Left lung (tissue), 10 donors: ENCODE data around the gene AKT3. TPM values are rescaled to one million over a fixed set of nuclear protein-coding genes. Genes with fewer than 3 reads are reported as not detected.

ENCODE experiments used
- ATAC-seq: fragments of 200-7000 bp; cut with Tn5 transposase; one replicate; pipeline ENCODE4 v1.9.1; 2020; ENCODE audit warnings: moderate library complexity
- DNase-seq, 4 donors: peaks; one replicate each; pipeline ENCODE4 v3.0.0-alpha.2; 2013 to 2020
- H3K27ac ChIP-seq, 2 donors: fragments of 200-600 bp; sonication (generic) in 1 of 2; one replicate each; pipeline versions ENCODE4 v1.5.0 to v1.8.0; 2020 to 2021
- H3K27me3 ChIP-seq, 2 donors: fragments of 200-600 bp; sonication (generic) in 1 of 2; one replicate each; pipeline versions ENCODE4 v1.5.0 to v1.8.0; 2020 to 2021
- H3K36me3 ChIP-seq, 2 donors: fragments of 200-600 bp; sonication (generic) in 1 of 2; one replicate each; pipeline versions ENCODE4 v1.5.0 to v1.8.0; 2020 to 2021
- H3K4me1 ChIP-seq, 2 donors: fragments of 200-600 bp; one replicate each; pipeline ENCODE4 v1.8.0; 2021
- H3K4me3 ChIP-seq, 2 donors: fragments of 200-600 bp; sonication (generic) in 1 of 2; one replicate each; pipeline versions ENCODE4 v1.5.0 to v1.8.0; 2020 to 2021; ENCODE audit warnings: mild to moderate bottlenecking in 1 of 2
- H3K9me3 ChIP-seq, 2 donors: fragments of 200-600 bp; sonication (generic) in 1 of 2; one replicate each; pipeline versions ENCODE4 v1.5.0 to v1.8.0; 2020 to 2021
- intact Hi-C, 2 donors: fragments of 100-400 bp; cut with DNase I; formaldehyde crosslinking; loops; one replicate each; pipeline versions ENCODE4 v1.11.2 to v1.14.2; 2022
- polyA plus RNA-seq, 6 donors: library from polyadenylated mRNA; unstranded; fragments of 120-200 nt; gene quantifications; one replicate each; pipeline ENCODE4 v1.2.1, GENCODE V29; 2013; ENCODE audit not compliant: insufficient read length in 6 of 6
- total RNA-seq, 2 donors: library from RNA; stranded (reverse); fragmentation: NEBNext Ultra II Directional; extraction: Animal tissue kit (Norgen Biotek cat#: 25700); gene quantifications; one replicate each; pipeline ENCODE4 v1.2.1, GENCODE V29; 2021
- TF ChIP-seq, protein P1 (sequence below), 2 donors: fragments of 200-600 bp; sonication (generic) in 1 of 2; IDR thresholded peaks; one replicate each; pipeline versions ENCODE4 v1.5.0 to v1.8.0; 2021; ENCODE audit warnings: antibody characterized with exemption in 2 of 2
- donor health status: DM: no; HTN: yes; CAD: no.
- donor health status: DM: no; HTN: no; CAD: no.

AKT3 gene
- total and polyA plus RNA-seq, 8 donors = 24.1 to 44.9 (median 29.4) TPM

DNA sequence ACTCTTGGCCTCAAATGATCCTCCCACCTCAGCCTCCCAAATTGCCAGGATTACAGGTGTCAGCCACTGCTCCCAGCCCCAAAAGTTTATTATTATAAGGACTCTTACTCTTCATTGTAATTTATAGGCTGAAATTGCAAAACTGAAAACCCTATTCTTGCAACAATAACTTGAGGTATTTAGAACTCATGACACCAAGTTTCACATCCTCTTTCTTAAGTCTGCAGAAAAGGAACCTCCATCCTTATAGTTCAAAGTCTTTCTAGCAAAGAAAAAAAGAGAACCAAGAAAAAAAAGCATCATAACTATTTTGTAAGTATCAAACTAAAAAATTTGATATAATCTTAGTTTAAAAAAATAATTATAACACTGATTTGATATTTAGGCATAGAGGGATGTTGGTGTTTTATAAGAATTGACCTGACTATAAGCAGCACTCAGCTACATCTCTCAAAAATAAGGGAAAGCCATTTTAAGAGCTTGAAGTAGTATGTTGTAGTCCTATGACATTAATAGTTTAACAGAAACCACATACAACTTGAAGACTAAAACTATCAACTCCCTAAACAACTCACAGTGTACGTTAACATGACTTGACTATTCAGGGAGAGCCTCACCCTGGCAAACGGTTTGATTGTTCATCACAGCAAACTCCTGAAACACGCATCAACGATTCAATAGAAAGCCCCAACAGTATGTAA lies 122.4 kb downstream of the AKT3 start:
- Histone ChIP-seq H3K4me1 (peaks cover 0 to 48% of the 10 kb centered on the region in 2 donors), H3K27ac (peak overlapping the region; percentile 10 to 85), H3K4me3 (no peak overlapping the region), H3K27me3 (no peaks in the 10 kb centered on the region), H3K9me3 (peaks cover 0 to 2% of the 10 kb centered on the region in 2 donors), H3K36me3 (no peaks in the 10 kb centered on the region)
- TF ChIP-seq, protein P1, sequence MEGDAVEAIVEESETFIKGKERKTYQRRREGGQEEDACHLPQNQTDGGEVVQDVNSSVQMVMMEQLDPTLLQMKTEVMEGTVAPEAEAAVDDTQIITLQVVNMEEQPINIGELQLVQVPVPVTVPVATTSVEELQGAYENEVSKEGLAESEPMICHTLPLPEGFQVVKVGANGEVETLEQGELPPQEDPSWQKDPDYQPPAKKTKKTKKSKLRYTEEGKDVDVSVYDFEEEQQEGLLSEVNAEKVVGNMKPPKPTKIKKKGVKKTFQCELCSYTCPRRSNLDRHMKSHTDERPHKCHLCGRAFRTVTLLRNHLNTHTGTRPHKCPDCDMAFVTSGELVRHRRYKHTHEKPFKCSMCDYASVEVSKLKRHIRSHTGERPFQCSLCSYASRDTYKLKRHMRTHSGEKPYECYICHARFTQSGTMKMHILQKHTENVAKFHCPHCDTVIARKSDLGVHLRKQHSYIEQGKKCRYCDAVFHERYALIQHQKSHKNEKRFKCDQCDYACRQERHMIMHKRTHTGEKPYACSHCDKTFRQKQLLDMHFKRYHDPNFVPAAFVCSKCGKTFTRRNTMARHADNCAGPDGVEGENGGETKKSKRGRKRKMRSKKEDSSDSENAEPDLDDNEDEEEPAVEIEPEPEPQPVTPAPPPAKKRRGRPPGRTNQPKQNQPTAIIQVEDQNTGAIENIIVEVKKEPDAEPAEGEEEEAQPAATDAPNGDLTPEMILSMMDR (IDR thresholded peaks at IDR 0.05) = no peak
- intact Hi-C loops = no loop called here
- ATAC-seq = peak; percentile 38
- no peak for DNase-seq

DNA sequence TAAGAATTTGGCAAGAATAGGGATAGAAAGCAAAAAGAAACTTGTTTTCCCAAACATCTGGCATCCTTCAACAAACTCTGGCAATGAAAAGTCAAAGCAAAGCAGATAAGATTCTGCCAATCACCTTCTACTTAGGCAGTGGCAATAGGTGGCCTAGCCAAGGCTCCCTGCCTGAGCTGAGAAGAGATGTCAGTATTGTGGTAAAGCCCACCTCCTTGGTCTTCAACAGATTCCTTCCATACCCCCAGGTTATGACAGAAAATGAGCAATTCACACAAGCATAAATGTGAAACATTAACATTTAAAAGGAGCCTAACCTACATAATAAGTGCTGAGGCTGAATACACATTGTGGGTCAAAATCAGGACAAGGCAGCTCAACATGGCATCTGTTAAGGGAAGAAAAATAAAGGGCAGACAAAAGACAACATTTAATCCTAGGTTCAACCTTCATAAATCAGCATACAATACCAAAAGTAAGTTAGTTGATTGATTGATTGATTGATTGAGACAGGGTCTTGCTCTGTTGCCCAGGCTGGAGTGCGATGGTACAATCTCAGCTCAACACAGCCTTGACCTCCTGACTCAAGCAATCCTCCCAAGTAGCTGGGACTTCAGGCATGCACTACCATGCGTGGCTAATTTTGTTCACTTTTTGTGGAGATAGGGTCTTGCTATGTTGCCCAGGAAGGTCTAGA lies 123.1 kb downstream of the AKT3 start:
- DNase-seq = no peak
- Histone ChIP-seq H3K4me1 (peaks cover 0 to 41% of the 10 kb centered on the region in 2 donors), H3K27ac (peak overlapping the region in 1 of 2 donors; percentile 85), H3K36me3 (no peaks in the 10 kb centered on the region), H3K4me3 (no peak overlapping the region), H3K9me3 (peaks cover 0 to 2% of the 10 kb centered on the region in 2 donors), H3K27me3 (no peaks in the 10 kb centered on the region)
- TF ChIP-seq, protein P1 (IDR thresholded peaks at IDR 0.05) = no peak
- intact Hi-C loops = no loop called here
- no peak for ATAC-seq

- Histone ChIP-seq H3K4me3 (no peak overlapping the region), H3K27ac (no peak overlapping the region), H3K4me1 (peaks cover 0 to 30% of the 10 kb centered on the region in 2 donors), H3K36me3 (no peaks in the 10 kb centered on the region), H3K27me3 (no peaks in the 10 kb centered on the region), H3K9me3 (peaks cover 0 to 2% of the 10 kb centered on the region in 2 donors)
- intact Hi-C loops = no loop called here
- no peak for DNase-seq
- ATAC-seq = no peak
- TF ChIP-seq, protein P1 (IDR thresholded peaks at IDR 0.05) = no peak
Measured at GRCh38 chr1:243725846-243726245, 124.2 kb downstream of the AKT3 start.

DNA sequence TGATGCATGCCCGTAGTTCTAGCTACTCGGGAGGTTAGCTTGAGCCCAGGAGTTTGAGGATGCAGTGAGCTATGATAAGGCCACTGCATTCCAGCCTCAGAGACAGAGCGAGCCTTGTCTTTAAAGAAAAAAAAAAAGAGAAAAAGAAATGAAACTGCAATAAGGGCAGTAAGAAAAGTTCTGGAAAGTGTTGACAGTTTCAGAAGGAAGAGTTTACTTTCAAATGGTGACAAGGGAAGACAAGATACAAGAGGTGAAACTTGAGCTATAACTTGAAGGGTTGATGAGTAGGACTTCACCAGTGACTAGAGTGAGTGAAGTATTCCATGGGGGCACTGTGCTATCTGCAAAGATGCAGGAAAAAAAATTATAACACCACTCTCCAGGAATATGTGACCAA lies 125.0 kb downstream of the AKT3 start:
- H3K4me3 ChIP-seq = no peak overlapping the region
- H3K4me1 ChIP-seq = peaks cover 0 to 23% of the 10 kb centered on the region in 2 donors
- intact Hi-C loops = no loop called here
- H3K27me3 ChIP-seq = no peaks in the 10 kb centered on the region
- peaks cover 0 to 2% of the 10 kb centered on the region in 2 donors for H3K9me3 ChIP-seq
- ATAC-seq (no peak), DNase-seq (no peak)
- TF ChIP-seq, protein P1 (IDR thresholded peaks at IDR 0.05) = no peak
- no peaks in the 10 kb centered on the region for H3K36me3 ChIP-seq
- no peak overlapping the region for H3K27ac ChIP-seq

- Histone ChIP-seq H3K4me1 (peaks cover 0 to 17% of the 10 kb centered on the region in 2 donors), H3K36me3 (no peaks in the 10 kb centered on the region), H3K4me3 (no peak overlapping the region), H3K27me3 (no peaks in the 10 kb centered on the region), H3K27ac (no peak overlapping the region), H3K9me3 (no peaks in the 10 kb centered on the region)
- ATAC-seq (no peak), DNase-seq (no peak)
- intact Hi-C loops = no loop called here
- TF ChIP-seq, protein P1 (IDR thresholded peaks at IDR 0.05) = no peak
Measured at GRCh38 chr1:243723458-243724043, 126.5 kb downstream of the AKT3 start.
